ENCODE results near the gene IFNA4.
A peak's percentile ranks its signal among the peaks of the same experiment; 100 is the strongest.

IFNA4 gene

GRCh38 chr9:21165516-21165915 is 21.9 kb downstream of the IFNA4 start:
- peak; percentile 91 for FAIRE-seq

- no peak for FAIRE-seq
Observed at GRCh38 chr9:21160178-21160577, 27.2 kb downstream of the IFNA4 start.

DNA sequence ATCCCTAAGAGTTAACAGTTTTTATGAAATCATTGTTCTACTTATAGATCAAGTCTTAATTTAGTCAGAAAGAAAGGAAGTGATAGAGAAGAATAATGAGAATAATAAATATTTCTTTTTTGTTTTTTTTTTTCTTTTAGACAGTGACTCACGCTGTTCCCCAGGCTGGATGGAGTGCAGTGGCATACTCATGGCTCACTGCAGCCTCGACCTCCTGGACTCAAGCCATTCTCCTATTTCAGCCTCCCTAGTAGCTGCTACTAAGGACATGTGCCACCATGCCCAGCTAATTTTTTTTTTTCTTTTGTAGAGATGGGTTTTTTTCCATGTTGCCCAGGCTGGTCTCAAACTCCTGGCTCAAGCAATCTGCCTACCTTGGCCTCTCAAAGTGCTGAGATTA is 31.9 kb downstream of the IFNA4 start:
- FAIRE-seq, result no peak

DNA sequence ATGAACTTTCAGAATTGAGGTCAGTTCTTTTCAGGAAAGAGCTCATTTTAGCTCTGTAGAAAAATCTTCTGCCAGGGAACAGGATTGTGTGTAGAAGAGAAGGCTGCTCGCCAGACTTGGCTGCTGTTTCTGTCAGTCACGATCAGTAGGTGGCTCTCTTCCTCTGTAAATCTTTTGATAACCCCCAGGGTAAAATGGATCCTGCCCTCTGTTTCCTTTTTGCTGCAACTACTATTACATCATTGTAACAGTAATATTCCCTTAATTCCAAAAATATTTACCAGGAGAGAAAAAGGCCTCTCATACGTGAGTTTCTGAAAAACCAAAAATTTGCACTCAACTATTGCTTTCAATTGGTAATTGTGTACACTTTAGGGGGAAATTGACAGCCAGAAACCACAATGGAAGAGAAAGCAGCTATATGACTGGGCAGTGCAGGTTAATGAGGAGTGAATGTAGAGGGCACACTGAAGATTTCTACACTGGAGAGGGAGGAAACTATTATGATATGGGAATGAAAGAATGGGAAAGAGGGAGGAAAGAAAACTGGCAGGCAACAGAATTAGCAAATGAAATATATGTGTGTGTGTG is 33.3 kb downstream of the IFNA4 start:
- FAIRE-seq, result no peak

- FAIRE-seq, result no peak
Observed at GRCh38 chr9:21153336-21154017, 33.9 kb downstream of the IFNA4 start.

- FAIRE-seq, result no peak
Observed at GRCh38 chr9:21144603-21145002, 42.8 kb downstream of the IFNA4 start.

- peak; percentile 77 for FAIRE-seq
Observed at GRCh38 chr9:21141427-21141882, 45.9 kb downstream of the IFNA4 start, which contains the start of gene IFNW1. Gene IFNW1, minus strand, starts transcription at chr9:21141832. Its CDS starts 262 bp downstream, at chr9:21141570.

GRCh38 chr9:21137020-21137419 is 50.4 kb downstream of the IFNA4 start:
- peak; percentile 18 for FAIRE-seq
